HG03025 (cell line): Measurements from ENCODE around the gene ZNF679.
"Not testable (repeated sequence)": the region's sequence is repeated elsewhere in the genome, so short reads cannot be mapped to it uniquely, and the experiment has no call there.

Source experiments
- ATAC-seq: cut with Tn5 transposase; IDR thresholded peaks from one replicate; pipeline ENCODE4 v1.9.1; 2021; ENCODE audit warnings: mild to moderate bottlenecking, moderate library complexity; ENCODE audit not compliant: unreplicated experiment, low FRiP score

Gene ZNF679

GRCh38 chr7:64228174-64228573 lies at the start of gene ZNF679:
TSS of gene ZNF679 (plus strand) at chr7:64228474. CDS start at chr7:64249118, 20,644 bp downstream.
- ATAC-seq: not testable (repeated sequence)

- no peak for ATAC-seq
Measured at GRCh38 chr7:64180989-64181388, 47.3 kb upstream of the ZNF679 start.

- ATAC-seq: no peak
Measured at GRCh38 chr7:64181586-64181985, 46.7 kb upstream of the ZNF679 start.

- ATAC-seq: no peak
Measured at GRCh38 chr7:64182036-64182790, 46.1 kb upstream of the ZNF679 start.

GRCh38 chr7:64183126-64183742 lies 45.0 kb upstream of the ZNF679 start:
- ATAC-seq: no peak

GRCh38 chr7:64183827-64184372 lies 44.4 kb upstream of the ZNF679 start:
- no peak for ATAC-seq

GRCh38 chr7:64184376-64184775 lies 43.9 kb upstream of the ZNF679 start:
- no peak for ATAC-seq

GRCh38 chr7:64187408-64187807 lies 40.9 kb upstream of the ZNF679 start:
- no peak for ATAC-seq

- no peak for ATAC-seq
Measured at GRCh38 chr7:64192148-64192704, 36.0 kb upstream of the ZNF679 start.

- no peak for ATAC-seq
Measured at GRCh38 chr7:64192775-64193174, 35.5 kb upstream of the ZNF679 start.

- no peak for ATAC-seq
Measured at GRCh38 chr7:64206903-64207302, 21.4 kb upstream of the ZNF679 start, which contains the start of gene ZNF735. TSS of gene ZNF735 (plus strand) at chr7:64207203. CDS start at chr7:64207203, 0 bp downstream.

- ATAC-seq: not testable (repeated sequence)
Measured at GRCh38 chr7:64219710-64220298, 8.5 kb upstream of the ZNF679 start.

- no peak for ATAC-seq
Measured at GRCh38 chr7:64223366-64223765, 4.9 kb upstream of the ZNF679 start.

- ATAC-seq: no peak
Measured at GRCh38 chr7:64266341-64266919, 38.2 kb downstream of the ZNF679 start.

- no peak for ATAC-seq
Measured at GRCh38 chr7:64277630-64278029, 49.4 kb downstream of the ZNF679 start.

- no peak for ATAC-seq
Measured at GRCh38 chr7:64294701-64295420, 66.6 kb downstream of the ZNF679 start.

- ATAC-seq: not testable (repeated sequence)
Measured at GRCh38 chr7:64297418-64297817, 69.1 kb downstream of the ZNF679 start.

GRCh38 chr7:64300641-64301405 lies 72.5 kb downstream of the ZNF679 start:
- no peak for ATAC-seq
